Right atrium auricular region (tissue), 2 donors: ENCODE results near the gene KCNMA1. TPM values are rescaled to one million over a fixed set of nuclear protein-coding genes. Genes with fewer than 3 reads are reported as not detected.

Experiments
- DNase-seq: peaks from one replicate; pipeline ENCODE4 v3.0.0-alpha.2; 2019; ENCODE audit warnings: low spot score
- H3K27ac ChIP-seq, 2 donors: fragments of 200-600 bp; sonication (generic); 1 replicate in 1 of 2; 2 replicates in 1 of 2; pipeline ENCODE4 v1.5.1; 2016 to 2019
- H3K27me3 ChIP-seq, 2 donors: fragments of 200-600 bp; sonication (generic); one replicate each; pipeline versions ENCODE4 v1.5.1 to v1.6.0; 2017 to 2019
- H3K36me3 ChIP-seq: fragments of 200-600 bp; sonication (generic); one replicate; pipeline ENCODE4 v1.5.1; 2016
- H3K4me1 ChIP-seq, 2 donors: fragments of 200-600 bp; sonication (generic); one replicate each; pipeline versions ENCODE4 v1.5.1 to v1.6.0; 2017 to 2019
- H3K4me3 ChIP-seq, 2 donors: fragments of 200-600 bp; sonication (generic); 1 replicate in 1 of 2; 2 replicates in 1 of 2; pipeline ENCODE4 v1.5.1; 2017 to 2019; ENCODE audit warnings: mild to moderate bottlenecking in 1 of 2, moderate library complexity in 1 of 2
- H3K9me3 ChIP-seq, 2 donors: fragments of 200-600 bp; sonication (generic); one replicate each; pipeline ENCODE4 v1.5.1; 2019
- total RNA-seq, 2 donors: library from RNA; depleted of rRNA; stranded (reverse); fragments of >200 nt; gene quantifications; one replicate each; pipeline ENCODE4 v1.1.0, GENCODE V29; 2016
- TF ChIP-seq, protein P1 (sequence below), 2 donors: fragments of 200-600 bp; sonication (generic); IDR thresholded peaks; one replicate each; pipeline ENCODE4 v1.5.1; 2019; ENCODE audit warnings: antibody characterized with exemption in 2 of 2

Gene KCNMA1
- total RNA-seq, 2 donors from 2014 or later, result 2.3 to 3.5 TPM

DNA sequence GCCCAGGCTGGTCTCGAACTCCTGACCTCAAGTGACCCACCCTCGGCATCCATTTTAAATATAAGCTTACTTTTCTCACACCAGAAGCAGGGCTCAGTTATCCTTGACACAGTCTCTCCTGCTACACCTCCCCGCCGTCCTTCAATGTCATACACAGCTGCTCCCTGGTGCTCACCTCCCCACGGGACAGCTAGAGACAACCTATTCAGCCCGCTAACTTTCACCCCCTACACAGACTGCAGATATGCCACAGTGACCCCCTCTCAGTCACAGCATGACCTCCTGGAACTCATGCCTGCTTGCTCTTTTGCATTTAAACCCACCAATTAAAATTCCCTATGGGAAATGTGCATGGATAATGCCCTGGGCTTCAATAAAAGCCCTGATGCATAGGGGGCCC, 44.2 kb upstream of the KCNMA1 start:
- H3K27ac ChIP-seq, result no peak overlapping the region
- H3K9me3 ChIP-seq, result no peaks in the 10 kb centered on the region
- no peak overlapping the region for H3K4me3 ChIP-seq
- no peaks in the 10 kb centered on the region for H3K27me3 ChIP-seq
- DNase-seq, result no peak
- no peaks in the 10 kb centered on the region for H3K36me3 ChIP-seq
- no peaks in the 10 kb centered on the region for H3K4me1 ChIP-seq
- TF ChIP-seq, protein P1, sequence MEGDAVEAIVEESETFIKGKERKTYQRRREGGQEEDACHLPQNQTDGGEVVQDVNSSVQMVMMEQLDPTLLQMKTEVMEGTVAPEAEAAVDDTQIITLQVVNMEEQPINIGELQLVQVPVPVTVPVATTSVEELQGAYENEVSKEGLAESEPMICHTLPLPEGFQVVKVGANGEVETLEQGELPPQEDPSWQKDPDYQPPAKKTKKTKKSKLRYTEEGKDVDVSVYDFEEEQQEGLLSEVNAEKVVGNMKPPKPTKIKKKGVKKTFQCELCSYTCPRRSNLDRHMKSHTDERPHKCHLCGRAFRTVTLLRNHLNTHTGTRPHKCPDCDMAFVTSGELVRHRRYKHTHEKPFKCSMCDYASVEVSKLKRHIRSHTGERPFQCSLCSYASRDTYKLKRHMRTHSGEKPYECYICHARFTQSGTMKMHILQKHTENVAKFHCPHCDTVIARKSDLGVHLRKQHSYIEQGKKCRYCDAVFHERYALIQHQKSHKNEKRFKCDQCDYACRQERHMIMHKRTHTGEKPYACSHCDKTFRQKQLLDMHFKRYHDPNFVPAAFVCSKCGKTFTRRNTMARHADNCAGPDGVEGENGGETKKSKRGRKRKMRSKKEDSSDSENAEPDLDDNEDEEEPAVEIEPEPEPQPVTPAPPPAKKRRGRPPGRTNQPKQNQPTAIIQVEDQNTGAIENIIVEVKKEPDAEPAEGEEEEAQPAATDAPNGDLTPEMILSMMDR (IDR thresholded peaks at IDR 0.05), result no peak

DNA sequence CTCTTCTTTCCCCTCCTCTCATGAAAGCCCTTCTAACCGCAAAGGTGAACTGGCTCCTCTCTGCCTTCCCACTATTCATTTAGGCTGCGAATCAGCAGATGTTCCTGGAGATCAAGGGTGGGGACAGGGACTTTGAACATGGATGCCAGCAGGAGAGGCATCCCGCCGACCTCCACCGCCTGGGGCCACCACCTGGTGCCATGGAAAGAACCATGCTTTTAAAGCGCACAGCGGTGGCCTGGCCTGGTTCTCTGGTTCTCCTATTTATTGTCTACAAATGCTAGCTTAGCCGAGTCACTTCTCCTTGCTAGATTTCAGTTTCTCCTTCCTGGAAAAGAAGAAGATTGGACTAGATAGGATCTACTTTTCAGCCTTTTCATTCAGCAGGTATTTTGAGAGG, 43.2 kb upstream of the KCNMA1 start:
- Histone ChIP-seq H3K27me3 (no peaks in the 10 kb centered on the region), H3K27ac (no peak overlapping the region), H3K9me3 (no peaks in the 10 kb centered on the region), H3K36me3 (no peaks in the 10 kb centered on the region), H3K4me3 (no peak overlapping the region), H3K4me1 (no peaks in the 10 kb centered on the region)
- no peak for DNase-seq
- TF ChIP-seq, protein P1 (IDR thresholded peaks at IDR 0.05), result no peak

DNA sequence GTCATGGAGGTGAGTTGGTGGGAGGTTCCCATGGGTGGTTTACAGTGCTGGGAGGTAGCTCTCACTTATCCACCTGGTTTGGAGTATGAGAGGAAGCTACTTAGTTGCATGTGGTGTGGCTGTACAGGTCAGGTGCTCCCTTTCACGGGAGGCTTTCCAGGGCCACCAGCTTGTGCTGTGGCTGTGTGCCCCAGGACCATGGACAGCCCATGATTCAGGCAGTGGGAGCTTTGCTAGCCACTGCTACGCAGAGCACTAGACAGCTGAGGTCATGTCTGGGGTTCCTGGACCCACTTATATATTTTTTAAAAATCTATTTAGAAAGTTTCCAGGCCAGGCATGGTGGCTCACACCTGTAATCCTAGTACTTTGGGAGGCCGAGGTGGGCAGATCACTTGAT, 42.5 kb upstream of the KCNMA1 start:
- no peak overlapping the region for H3K27ac ChIP-seq
- H3K9me3 ChIP-seq, result no peaks in the 10 kb centered on the region
- no peaks in the 10 kb centered on the region for H3K4me1 ChIP-seq
- TF ChIP-seq, protein P1 (IDR thresholded peaks at IDR 0.05), result no peak
- H3K4me3 ChIP-seq, result no peak overlapping the region
- H3K36me3 ChIP-seq, result no peaks in the 10 kb centered on the region
- DNase-seq, result no peak
- H3K27me3 ChIP-seq, result no peaks in the 10 kb centered on the region

DNA sequence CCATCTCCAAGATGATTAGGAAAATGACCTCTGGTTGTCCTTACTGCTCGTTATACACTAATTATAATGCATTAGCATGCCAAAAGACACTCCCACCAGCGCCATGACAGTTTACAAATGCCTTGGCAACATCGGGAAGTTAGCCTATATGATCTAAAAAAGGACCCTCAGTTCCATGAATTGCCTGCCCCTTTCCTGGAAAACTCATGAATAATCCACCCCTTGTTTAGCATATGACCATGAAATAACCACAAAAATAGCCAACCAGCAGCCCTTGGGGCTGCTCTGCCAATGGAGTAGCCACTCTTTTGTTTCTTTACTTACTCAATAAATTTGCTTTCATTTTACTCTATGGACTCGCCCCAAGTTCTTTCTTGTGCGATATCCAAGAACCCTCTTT, 41.6 kb upstream of the KCNMA1 start:
- no peak overlapping the region for H3K4me3 ChIP-seq
- DNase-seq, result no peak
- H3K4me1 ChIP-seq, result no peaks in the 10 kb centered on the region
- TF ChIP-seq, protein P1 (IDR thresholded peaks at IDR 0.05), result no peak
- H3K9me3 ChIP-seq, result no peaks in the 10 kb centered on the region
- H3K27ac ChIP-seq, result no peak overlapping the region
- H3K36me3 ChIP-seq, result no peaks in the 10 kb centered on the region
- H3K27me3 ChIP-seq, result no peaks in the 10 kb centered on the region

DNA sequence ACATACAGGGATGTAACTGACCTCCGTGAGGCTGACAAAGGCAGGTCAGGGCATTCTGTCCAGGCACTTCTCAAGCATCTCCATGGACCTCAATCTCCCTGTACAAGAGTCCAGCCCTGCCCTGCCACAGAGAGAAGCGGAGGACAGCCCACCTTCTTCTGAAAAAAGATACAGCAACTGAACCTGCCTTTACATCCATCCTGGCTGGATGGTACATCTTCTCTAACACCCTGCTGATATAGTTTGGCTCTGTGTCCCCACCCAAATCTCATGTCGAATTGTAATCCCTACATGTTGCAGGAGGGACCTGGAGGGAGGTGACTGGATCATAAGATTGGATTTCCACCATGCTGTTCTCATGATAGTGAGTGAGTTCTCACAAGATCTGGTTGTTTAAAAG, 40.5 kb upstream of the KCNMA1 start:
- Histone ChIP-seq H3K9me3 (no peaks in the 10 kb centered on the region), H3K4me1 (no peaks in the 10 kb centered on the region), H3K36me3 (no peaks in the 10 kb centered on the region), H3K27me3 (no peaks in the 10 kb centered on the region), H3K27ac (no peak overlapping the region), H3K4me3 (no peak overlapping the region)
- TF ChIP-seq, protein P1 (IDR thresholded peaks at IDR 0.05), result no peak
- no peak for DNase-seq

DNA sequence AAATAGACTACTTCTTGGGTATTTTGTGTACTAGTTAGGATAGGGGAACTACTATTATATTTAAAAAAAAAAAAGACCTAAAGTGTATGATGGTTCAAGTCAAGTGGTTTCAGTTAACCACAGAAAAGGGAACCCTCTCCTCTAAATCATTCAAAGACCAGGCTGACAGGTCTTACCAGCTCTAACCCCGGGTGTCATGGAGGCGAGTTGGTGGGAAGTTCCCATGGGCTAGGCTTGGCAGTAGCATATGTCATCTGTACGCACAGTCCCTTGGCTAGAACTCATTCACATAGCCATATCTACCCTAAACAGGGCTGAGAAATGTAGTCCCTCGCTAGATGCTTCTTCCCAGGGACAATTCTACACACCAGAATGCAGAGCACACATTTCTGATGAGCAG, 37.7 kb upstream of the KCNMA1 start:
- Histone ChIP-seq H3K27me3 (no peaks in the 10 kb centered on the region), H3K4me3 (no peak overlapping the region), H3K36me3 (no peaks in the 10 kb centered on the region), H3K27ac (no peak overlapping the region), H3K4me1 (no peaks in the 10 kb centered on the region), H3K9me3 (no peaks in the 10 kb centered on the region)
- TF ChIP-seq, protein P1 (IDR thresholded peaks at IDR 0.05), result no peak
- DNase-seq, result no peak
